HEK293 (cell line): ENCODE data around the gene MYO1B.

Experiments
- CTCF ChIP-seq: fragments of 450-650 bp; formaldehyde crosslinking; IDR thresholded peaks from 2 replicates; pipeline ENCODE4 v1.5.1; 2016; ENCODE audit warnings: missing biosample characterization, missing genetic modification characterization
- ZFP37 ChIP-seq: fragments of 450-650 bp; formaldehyde crosslinking; IDR thresholded peaks from 2 replicates; pipeline ENCODE4 v1.5.1; 2016; ENCODE audit warnings: missing biosample characterization, missing genetic modification characterization

GRCh38 chr2:191258996-191259395, 13.8 kb downstream of the MYO1B start:
- TF ChIP-seq CTCF (tag by site-specific recombination), result no peak
- no peak for TF ChIP-seq ZFP37
